NCI-H146 (cell line): ENCODE measurements around the gene DSCAM.

Source experiments
- DNase-seq: peaks from one replicate; lab custom pipeline; 2025; lab: John Stamatoyannopoulos, UW

Gene DSCAM

DNA sequence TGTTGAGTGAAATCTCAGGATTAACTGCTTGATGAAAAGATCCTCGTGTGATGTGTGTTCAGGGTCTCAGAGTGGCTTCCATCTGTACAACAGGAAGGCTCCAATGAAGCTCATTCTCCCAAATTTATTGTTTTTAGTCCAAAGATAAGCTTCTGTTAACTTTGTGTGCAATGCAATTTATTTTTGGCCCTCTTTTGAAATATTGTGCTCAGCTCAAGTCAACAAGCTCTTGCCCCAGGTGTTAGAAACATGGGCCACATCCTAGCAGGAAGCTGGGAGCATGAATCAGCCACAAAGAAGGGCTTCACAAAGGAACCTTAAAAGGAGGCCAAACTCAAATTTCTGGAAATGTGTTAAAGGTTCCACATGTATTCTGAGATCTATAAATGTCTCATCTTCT is 844.0 kb downstream of the DSCAM start:
- no peak for DNase-seq

GRCh38 chr21:39984286-39984991 is 862.5 kb downstream of the DSCAM start:
- no peak for DNase-seq

GRCh38 chr21:39980241-39980820 is 866.6 kb downstream of the DSCAM start:
- DNase-seq: no peak

- DNase-seq: no peak
These were observed 867.6 kb downstream of the DSCAM start for GRCh38 chr21:39979321-39979720.

DNA sequence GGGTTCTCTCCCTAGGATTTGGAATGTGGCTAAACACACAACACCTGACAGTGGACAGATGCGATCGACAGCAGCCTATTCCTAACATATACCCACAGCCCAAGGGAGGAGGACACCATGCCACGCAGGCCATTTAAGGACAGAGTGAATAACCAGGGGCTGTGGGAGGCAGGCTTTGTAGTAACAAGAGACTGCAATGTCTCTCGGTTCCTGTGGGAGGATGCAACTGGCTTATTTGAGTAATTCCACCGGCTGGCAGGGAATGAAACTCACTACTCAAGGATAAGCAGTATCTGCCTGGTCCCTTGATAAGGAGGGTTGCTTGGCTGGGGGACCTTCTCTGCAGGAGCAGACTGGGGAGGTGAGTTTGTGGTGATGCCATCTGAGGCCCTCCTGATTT is 870.2 kb downstream of the DSCAM start:
- DNase-seq: no peak

GRCh38 chr21:39972976-39973770 is 873.8 kb downstream of the DSCAM start:
- no peak for DNase-seq

DNA sequence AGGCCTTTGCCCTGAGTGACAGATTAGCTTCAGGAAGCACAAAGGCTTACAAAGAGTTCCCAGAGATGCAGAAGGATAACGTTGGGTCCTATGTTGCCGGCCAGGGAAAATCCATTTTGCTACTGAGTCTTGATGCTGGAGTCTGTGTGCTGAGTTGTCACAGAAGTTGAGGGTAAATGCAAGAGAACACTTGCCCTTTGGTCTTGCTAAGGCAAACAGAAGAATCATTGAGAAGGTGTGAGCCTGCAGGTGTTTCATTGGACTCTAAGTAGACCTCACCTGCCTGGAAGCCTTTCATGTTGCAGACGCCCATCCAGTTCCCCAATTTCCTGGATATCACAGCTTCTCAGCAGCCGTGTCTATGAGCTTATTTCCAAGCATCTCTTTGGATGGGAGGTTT is 874.5 kb downstream of the DSCAM start:
- DNase-seq: no peak

DNA sequence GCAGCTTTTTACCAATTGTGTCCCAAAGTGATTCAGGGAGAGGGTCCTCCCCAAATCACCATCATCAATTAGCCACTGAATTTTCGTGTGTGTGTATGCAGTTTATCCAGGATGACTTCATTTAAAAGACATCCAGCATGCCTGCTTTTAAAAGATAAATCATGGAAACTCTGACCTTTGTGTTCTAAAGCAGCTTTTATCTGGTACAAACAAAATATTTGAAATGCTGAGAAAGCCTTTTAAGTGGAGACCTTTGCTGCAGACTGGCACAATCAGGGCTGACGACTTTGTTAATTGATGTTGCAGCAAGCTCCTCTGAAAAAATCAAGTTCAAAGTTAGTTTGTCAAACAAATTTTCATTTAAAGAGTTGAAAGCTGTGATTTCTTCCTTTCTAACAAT is 875.0 kb downstream of the DSCAM start:
- DNase-seq: no peak

DNA sequence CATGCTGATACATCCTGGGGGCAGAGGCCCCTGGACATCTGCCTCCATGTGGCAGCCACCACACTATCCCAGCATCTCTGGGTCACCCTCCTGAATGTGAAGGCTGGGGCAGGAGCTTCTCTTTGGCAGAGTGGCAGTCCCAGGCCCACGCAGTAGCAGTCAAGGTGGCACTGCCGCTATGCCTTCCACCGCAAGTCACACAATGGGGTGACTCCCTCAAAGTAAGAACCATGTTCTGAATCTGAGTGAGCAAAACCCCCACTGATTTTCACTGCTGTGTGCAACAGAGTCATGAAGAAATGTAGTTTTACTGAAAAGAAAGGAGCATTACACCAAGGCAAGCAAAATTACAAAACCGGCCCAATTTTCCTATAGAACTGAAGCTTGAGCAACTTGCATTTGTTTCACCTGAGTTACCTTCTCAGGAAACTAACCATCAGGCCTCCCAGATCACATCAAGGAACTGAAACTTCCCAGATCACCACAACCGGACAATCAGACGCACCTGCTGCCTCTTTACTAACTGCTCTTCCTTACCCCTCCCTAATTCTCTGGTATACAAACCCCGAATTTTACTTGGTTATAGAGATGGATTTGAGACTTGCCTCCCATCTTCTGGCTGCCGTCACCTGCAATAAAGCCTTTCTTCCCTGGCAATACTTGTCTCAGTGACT is 877.1 kb downstream of the DSCAM start:
- no peak for DNase-seq

- no peak for DNase-seq
These were observed 878.9 kb downstream of the DSCAM start for GRCh38 chr21:39968010-39968409.

DNA sequence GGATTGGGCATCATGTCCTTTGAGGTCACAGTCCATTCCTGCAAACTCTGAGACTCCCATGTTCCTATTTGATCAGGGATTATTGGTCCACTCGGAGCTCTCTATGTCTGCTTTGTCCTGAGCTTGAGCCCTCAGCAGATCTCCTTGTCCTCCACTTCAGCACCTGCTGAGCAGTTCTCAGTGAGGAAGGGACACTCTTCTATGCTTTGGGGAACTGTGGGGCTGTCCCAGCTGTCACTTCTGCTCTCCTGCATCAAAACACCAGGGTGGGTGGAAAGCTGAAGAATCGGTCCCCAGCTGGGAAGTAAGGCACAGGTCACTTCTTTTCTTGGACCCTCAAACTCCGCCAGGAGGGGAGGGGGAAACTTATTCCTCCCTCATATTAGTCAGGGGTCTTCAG is 880.2 kb downstream of the DSCAM start:
- DNase-seq: no peak

DNA sequence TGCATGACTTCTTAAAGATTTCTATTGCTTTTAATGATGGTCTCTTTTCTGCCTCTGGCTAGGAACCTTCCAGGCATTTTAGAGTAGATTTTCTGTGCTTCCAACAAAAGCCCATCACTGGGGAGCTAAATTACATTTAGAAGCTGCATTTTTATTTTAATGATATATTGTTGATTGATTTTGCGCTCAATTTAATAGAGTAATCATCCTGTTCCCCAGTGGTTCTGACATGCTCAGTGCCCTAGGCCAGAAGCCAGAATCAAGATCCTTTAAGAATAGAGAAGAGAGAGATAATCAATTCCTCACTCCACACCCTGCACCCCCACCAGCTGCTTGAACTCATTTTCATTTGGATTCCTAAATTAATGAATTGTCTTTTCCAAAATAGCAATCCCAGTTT is 881.9 kb downstream of the DSCAM start:
- no peak for DNase-seq

- DNase-seq: no peak
These were observed 885.7 kb downstream of the DSCAM start for GRCh38 chr21:39961251-39961650.
